Globus pallidus (tissue), 1 donor: ENCODE measurements around the gene PACRGL.
"Not testable (repeated sequence)": the region's sequence is repeated elsewhere in the genome, so short reads cannot be mapped to it uniquely, and the experiment has no call there.

Experiments used
- DNase-seq: peaks from one replicate; pipeline ENCODE4 v3.0.0-alpha.2; 2015; ENCODE audit warnings: low spot score

Gene PACRGL

DNA sequence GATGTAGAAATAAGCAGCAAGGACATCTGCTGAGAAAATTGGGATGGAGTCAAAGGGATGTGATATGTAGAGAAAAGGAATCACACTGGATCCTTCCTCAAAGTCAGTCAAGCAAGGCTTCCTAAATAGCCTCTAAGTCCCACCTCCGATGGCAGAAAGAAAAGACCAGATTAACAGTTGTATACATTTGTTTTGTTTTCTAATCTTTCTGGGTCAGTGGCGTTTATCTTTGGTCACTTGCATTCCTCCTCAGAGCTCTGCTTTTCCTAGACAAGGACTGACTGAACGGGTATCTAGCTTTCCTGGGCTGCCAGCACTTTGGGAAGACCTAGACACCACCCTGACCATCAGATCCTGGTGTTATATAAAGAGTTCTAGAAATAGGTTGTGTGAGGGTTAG is 23.2 kb downstream of the PACRGL start:
- no peak for DNase-seq

DNA sequence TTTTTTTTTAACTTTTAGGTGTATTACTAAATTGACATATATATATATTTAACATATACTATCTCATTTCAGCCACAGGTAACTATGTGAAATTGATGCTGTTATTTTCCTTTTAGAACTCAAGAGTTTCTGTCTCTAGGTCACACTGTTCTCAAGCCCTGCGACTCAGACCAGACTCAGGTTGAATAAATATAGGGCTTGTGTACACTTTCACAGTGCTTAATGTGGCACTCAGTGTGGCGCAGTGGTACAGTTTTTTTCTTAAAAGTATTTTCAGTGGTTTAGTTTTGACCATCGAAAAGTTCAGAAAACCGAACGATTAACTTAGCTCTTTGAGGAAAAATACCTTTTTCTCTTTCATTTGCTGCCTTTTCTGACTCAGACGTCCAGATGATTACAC is 24.7 kb downstream of the PACRGL start:
- DNase-seq = no peak

DNA sequence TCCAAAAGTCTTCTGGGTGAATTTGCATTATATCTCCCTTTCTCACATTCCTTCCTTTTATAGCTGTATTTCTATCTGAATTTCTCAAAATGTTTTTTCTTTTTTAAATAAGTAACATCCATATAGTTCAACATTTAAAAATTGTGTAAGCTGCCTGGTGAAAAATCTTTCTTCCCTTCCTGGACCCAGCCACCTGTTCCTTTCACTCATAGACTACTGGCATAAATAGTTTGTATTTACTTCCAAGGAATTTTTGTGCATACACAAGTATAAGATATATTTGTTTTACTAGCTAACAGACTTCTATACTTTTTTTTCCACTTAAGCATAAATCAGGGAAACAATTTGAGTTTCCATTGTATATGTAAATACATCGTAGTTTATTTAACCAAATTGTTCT is 35.7 kb downstream of the PACRGL start:
- DNase-seq = no peak

DNA sequence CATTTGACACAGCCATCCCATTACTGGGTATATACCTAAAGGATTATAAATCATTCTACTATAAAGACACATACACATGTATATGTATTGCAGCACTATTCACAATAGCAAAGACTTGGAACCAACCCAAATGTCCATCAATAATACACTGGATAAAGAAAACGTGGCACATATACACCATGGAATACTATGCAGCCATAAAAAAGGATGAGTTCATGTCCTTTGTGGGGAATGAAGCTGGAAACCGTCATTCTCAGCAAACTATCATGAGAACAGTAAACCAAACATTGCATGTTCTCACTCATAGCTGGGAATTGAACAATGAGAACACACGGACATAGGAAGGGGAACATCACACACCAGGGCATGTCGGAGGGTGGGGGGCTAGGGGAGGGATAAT is 45.7 kb downstream of the PACRGL start:
- not testable (repeated sequence) for DNase-seq

DNA sequence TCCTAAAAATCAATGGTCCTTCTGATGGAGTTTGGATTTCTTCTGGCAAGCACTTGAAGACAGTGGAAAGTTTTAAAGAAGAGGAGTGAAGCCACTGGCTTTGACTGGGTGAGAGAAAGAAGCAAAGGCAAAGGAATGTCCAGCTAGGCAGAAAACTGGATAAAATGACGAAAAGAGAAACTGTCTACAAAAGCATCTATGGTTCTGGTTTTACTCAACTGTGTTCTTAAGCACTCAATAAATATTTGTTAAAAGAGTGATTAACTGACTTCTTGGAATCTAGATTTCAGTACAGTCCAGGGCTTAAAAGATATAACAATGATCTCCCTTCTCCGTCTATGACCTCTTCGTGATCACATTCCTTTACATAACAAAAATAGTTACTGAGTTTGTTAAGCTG is 52.4 kb downstream of the PACRGL start:
- DNase-seq = no peak

DNA sequence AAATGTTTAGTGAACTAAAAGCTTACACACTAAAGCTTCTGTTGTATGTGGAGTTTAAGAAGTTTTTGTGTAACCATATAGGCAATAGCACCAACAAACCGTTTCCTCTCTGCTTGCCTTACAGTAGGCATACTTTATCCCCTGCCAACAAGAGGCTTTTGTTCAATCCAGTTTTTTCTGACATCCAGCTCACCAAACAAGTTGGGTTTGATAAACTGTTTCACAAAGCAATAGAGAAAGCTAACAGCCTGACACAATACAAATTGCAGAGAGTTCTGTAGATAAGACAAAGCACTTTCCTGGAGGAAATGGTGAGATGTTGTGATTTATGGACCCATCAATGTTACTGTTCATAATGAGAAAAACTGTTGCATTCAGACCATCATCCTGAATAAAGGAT is 53.8 kb downstream of the PACRGL start:
- peak; percentile 12 for DNase-seq

DNA sequence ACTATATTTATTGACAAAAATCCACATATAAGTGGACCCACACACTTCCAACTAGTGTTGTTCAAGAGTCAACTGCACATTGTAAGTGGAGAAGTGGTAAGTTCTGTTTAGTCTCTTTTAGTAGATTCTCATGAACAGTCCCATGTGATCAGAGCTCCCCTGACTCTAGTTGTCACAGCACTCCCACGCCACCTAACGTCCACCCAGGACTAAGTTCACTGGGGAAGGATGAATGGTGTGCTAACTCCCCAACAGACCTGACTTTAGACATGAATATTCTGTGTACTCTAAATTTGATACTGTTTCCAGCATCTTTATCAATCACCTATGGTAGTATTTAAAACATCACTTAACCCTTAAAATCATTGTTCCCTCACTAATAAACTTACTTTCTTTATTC is 59.8 kb downstream of the PACRGL start:
- no peak for DNase-seq

DNA sequence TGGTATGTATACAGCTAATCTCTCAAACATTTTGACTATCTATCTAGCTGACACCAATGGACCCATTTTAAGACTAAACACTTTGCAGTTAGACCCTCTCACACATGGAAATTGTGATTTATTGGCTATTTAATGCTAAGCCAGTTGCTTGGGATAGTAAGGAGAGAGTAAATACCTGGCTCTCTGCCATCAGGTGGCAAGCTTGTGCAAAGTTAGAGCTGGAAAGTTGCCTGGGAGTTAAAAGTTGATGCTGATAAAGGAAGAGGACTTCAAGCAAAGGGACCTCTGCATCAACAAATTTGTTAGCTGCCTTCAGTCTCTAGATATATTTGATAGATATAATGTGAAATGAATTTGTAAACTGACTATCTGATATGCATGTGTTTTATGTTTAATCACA is 61.1 kb downstream of the PACRGL start:
- no peak for DNase-seq

DNA sequence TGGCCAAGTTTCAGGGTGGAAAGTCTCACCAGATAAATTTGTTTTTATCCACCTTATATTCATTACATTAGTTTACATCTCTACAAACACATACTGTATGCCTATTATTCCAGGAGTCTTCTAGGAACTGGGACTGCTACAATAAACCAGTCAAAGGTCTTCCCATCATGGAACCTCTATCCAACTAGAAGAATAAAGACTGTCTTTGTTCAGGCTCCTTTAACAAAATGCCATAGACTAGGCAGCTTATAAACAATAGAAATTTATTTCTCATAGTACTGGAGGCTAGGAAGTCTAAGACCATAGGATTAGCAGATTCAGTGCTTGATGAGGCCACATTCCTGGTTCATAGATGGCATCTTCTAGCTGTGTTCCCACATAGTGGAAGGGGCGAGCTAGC is 61.6 kb downstream of the PACRGL start:
- DNase-seq = no peak

DNA sequence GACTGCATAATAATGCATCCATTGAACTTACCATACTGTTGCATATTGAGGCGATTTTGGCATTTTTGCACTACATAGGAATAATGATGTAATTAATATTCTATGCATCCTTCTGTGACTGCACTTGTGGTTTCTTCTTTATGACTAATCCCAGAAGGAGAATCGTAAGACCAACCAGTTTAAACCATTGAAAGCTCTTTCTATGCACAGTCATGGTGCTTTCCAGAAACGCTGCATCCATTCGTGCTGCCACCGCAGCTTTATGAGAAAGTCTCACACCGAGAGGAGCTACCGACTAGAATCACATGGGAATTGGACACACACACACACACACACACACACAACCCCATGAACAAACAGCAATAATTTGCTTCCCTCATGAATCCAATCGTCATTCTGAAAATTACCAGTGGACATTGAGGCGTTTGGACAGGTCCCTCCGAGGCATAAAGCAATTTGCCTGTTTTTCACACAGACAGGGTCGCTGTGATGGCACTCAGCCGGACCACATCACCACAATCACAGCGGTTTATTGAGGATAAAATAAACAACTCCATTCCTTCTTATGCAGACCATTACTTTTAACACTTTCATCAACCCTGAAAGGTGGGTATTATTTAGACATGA is 64.2 kb downstream of the PACRGL start:
- no peak for DNase-seq

DNA sequence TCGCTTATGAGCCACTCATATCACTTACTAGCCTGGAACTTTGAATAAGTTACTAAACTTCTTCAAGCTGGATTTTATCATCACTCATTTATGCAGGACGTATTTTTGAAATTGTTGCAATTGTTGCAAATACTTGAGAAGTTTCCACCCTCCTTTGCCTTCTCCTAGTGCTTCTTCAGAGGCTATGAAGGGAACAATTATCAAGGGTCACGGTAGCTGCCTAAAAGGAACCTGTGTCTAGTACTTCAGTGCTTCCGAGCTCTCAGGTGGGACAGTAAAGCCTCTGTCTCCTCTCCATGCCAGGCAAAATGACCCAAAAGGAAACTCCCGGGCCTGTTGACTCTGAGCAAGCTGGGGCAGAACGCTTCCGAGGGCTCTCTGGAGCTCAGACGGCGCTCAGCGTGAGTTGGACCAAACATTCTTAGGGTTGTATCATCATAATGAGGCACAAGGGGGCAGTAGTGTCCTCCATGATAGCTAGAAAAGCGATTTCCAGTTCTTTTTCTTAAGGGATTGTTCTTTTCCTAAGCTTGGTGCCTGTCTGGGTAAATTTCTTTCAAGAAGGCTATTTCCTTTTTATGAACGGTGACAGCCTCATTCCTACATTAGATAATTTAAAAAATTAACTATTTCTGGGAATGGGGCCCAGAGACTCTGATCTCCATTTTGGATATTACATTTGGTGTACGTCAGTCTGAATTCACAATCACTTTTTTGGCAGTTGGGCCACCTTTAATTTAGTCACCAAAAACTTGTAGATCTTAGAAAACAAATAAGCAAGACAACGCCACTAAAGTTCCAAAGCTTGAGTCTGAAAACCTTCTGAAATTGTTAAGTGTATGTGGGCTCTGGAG is 73.1 kb downstream of the PACRGL start:
- DNase-seq = peak; percentile 50

DNA sequence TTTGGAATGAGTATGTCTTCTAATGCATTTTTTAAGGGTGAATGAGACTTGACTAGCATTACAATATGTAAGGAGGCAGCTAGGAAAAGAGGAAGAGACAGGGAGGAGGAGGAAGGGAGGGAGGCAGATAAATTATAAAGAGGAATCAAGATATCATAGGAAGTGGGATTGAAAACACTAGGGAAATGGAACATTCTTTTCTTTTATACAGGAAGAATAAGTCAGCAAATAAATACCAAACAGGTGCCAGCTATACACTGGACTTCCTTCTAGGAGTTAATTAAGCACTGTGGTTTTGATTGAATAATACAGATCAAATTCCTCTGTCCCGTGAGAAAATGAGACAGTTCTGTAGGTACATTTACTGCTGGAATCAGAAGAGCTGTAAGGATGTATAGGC is 78.6 kb downstream of the PACRGL start:
- DNase-seq = no peak

DNA sequence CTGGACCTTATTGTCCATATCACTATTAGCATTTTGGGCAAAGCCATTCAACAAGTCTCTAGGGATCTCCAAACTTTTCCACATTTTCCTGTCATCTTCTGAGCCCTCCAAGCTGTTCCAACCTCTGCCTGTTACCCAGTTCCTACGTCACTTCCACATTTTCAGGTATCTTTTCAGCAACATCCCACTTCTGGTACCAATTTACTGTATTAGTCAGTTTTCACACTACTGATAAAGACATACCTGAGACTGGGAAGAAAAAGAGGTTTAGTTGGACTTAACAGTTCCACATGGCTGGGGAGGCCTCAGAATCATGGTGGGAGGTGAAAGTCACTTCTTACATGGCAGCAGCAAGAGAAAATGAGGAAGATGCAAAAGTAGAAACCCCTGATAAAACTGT is 82.9 kb downstream of the PACRGL start:
- not testable (repeated sequence) for DNase-seq

DNA sequence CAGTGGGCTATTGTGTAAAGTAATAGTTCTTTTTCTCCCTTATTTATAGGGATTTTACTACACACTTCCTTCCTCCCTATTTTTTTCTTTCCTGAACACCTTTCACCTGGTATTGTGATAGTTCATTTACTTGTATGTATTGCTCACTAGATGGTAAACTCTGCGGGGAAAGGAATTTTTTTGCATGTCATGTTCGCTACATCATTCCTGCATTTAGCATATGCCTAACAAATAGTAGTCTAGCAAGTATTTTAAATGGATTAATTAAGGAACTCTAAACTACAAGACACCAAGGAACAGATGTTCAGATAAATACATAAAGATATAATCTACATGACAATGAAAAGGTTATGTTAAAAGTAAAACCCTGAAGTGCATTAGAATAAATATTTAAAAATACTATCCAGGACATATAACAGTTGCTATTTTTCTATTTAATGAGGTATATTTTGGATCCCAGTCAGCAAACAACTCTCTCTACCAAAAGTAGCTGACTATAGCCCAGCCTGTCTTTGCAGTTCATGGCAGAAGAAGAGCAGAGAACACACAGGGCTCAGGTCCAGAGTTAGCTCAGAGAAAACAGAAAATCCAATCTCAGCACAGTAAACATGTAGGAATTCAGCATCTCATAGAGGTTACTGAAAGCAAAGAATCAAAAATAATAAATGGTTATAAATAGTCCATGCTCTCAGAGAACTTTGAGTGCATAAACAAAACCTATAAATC is 87.8 kb downstream of the PACRGL start:
- DNase-seq = no peak
